Measurements from ENCODE around the gene MAN2B1.

GRCh38 chr19:12638611-12639182 lies 27.8 kb downstream of the MAN2B1 start:
- TF ChIP-seq, protein P1, sequence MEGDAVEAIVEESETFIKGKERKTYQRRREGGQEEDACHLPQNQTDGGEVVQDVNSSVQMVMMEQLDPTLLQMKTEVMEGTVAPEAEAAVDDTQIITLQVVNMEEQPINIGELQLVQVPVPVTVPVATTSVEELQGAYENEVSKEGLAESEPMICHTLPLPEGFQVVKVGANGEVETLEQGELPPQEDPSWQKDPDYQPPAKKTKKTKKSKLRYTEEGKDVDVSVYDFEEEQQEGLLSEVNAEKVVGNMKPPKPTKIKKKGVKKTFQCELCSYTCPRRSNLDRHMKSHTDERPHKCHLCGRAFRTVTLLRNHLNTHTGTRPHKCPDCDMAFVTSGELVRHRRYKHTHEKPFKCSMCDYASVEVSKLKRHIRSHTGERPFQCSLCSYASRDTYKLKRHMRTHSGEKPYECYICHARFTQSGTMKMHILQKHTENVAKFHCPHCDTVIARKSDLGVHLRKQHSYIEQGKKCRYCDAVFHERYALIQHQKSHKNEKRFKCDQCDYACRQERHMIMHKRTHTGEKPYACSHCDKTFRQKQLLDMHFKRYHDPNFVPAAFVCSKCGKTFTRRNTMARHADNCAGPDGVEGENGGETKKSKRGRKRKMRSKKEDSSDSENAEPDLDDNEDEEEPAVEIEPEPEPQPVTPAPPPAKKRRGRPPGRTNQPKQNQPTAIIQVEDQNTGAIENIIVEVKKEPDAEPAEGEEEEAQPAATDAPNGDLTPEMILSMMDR (IDR thresholded peaks at IDR 0.05): no peak
- TF ChIP-seq POLR2A (IDR thresholded peaks at IDR 0.05): no peak
